HTR-8/SVneo (cell line): ENCODE results near the gene JMJD8.

Experiments
- DNase-seq: peaks from one replicate; pipeline ENCODE4 v3.0.0; 2011; ENCODE audit warnings: low spot score, mixed read lengths; ENCODE audit not compliant: insufficient read length
- FAIRE-seq: peaks from 2 replicates; lab custom pipeline; 2011; peaks lifted over from hg19 to GRCh38; lab: Jason Lieb, UNC

Gene JMJD8

DNA sequence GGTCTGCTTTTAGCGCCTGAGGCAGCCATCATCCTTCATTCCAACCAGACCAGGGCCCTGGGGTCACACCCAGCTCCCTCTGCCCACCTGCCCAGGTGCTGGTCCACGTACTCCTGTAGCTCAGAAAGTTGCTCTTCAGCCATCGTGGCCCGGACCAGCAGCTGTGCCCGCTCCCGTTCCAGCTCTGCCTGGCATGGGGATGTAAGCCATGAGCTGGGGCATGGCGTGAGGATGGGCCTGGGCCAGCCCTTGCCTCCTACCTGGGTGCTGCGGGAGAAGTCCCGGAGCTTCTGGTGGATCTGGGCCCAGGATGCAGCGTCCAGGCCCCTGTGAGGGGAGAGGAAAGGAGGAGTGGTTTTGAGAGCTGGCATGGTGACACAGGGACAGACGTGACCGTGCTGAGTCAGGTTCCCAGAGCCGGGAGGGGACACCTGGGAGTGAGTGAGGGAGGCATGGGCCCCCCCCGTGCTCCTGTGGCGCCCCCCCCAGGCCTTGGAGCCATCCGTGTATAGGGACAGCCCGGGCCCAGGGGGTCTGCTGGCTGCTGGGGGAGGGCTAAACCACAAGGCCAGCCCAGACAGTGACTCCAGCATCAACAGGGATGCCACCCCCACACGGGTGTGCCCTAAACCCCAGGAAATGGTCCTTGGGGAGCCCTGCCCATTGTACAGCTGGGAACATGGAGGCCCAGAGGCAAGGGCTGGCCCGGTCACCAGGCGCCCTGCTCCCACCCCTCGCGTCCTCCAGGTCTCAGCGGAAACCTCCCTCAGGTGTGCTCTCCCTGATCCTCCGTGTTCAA is 38.9 kb upstream of the JMJD8 start:
- DNase-seq, result no peak
- no peak for FAIRE-seq

DNA sequence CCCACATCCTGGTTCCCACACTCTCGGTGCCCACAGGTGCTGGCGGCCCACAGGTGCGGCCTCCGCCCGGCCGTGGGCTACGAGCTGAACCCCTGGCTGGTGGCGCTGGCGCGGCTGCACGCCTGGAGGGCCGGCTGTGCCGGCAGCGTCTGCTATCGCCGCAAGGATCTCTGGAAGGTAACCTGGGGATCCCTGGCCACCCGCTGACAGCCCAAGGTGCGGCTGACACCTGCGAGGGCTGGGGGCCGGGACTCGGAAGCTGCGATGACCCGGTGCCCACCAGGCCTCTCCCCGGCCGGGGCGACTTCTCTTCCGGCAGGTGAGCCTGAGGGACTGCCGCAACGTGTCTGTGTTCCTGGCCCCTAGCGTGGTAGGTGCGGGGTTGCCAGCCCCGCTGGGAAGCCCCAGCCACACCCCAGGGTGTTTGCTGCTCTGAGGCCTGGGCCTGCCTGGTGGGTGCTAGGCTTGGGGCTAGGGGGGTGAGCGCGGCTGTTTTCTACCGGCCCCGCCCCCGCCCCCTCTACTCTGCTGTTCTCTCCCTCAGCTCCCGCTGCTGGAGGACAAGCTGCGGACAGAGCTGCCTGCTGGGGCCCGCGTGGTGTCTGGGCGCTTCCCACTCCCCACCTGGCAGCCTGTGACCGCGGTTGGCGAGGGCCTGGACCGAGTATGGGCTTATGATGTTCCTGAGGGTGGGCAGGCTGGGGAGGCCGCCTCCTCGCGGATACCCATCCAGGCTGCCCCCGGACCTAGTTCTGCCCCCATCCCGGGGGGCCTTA is 37.8 kb upstream of the JMJD8 start:
- DNase-seq (no peak), FAIRE-seq (no peak)

DNA sequence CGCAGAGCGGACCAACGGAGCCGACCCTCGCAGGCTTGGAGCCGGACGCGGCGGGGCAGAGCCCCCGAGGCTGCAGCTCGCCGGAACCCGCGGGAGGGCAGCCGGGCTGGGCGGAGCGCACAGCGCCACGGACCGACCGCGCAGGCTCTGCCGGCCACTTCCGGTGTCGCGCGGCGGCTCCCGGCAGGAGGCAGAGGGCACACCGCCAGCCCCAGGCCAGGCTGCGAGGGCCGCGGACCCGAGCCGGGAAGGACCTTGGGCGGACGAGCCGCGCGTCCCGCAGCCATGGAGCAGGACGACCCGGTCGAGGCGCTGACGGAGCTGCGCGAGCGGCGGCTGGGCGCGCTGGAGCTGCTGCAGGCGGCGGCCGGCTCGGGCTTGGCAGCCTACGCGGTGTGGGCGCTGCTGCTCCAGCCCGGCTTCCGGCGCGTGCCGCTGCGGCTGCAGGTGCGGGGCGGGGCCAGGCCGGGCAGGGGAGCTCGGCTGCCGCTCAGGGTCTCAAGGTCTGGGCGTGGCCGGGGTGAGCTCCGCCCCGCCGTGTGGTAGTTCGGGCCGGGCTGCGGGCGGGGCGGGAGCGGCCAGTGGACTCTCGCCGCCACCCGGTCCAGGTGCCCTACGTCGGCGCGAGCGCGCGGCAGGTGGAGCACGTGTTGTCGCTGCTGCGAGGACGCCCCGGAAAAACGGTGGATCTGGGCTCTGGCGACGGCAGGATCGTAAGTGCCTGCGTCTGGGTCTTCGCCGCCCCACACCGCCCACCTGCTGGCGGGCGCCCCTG is 37.0 kb upstream of the JMJD8 start, which contains the start of gene ANTKMT:
Gene ANTKMT (plus strand): TSS at position 157 of the 775 bp plus-strand sequence. CDS start 129 bp downstream, at position 286.
- DNase-seq (peak; percentile 82), FAIRE-seq (peak; percentile 95)

DNA sequence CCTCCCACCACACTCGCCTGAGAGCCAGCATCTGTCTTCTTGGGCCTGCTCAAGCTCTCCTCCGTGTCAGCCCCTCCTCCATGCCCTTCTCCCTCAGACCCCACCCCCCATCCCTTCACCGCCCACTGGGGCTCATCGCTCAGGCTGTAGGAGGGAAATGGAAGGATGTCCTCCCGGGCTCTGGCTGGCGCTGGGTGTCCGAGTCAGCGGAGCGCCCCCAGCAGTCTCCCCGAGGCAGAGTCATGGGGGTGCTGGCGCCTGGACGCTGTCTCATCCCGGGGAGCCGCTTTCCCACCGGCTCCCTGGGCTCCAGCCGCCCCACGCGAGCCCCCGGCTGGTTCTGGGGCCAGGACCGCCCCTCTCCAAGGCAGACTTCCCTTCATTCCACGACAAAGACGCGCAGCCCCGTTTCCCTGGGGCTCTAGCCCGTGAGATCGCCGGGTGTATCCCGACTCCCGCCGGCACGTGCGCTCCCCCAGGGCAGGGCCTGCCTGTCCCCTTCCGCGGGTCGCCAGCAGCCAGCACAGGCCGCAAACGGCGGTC is 36.4 kb upstream of the JMJD8 start:
- FAIRE-seq, result peak; percentile 80
- peak; percentile 66 for DNase-seq

DNA sequence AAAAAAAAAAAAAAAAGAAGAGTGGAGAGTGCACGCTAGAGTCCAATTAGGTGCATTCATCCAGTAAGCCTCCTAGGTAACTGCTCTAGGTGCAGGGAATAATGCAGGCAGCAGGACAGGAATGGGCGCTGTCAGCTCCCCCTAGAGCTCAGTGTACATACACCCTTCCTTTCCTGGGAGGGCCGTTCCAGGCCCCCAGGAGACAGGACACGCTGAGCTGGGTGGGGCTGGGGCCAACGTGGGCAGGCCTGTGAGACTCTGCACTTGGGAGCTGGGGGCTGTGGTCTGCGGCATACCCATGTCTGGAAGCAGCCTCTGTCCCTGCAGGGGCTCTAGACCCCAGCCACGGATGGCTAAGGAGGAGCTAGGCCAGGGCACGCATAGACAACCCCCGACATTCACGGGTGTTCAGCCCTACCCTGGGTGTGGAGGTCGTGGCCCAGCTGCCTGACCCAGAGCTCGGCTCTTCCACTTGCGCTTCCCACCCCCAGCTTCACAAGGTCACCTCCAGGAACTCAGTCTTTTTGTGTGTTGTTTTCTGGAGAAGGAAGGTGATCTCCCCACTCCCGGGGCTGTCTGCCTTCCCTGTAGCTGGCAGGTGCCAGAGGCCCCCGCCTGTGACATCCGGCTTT is 35.8 kb upstream of the JMJD8 start:
- no peak for DNase-seq
- FAIRE-seq, result peak; percentile 75

DNA sequence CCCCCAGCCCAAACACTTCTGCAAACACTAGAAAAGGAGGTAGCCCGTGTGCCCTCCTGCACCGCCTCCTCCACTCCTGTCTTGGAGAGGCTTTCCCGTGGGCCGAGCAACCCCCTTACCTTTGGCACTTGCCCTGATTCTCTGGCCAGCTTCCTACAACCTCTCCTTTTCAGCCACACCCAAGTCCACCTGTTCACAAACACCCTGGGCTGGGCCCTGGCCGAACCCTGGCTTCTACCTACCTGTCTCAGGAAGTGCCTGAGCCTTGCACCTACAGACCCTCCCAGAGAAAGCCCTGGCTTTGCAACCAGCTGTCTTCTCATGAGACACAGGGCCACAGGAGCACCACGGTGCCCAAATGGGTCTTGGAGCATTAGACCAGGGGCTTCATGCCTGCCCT is 34.8 kb upstream of the JMJD8 start:
- FAIRE-seq (no peak), DNase-seq (no peak)

DNA sequence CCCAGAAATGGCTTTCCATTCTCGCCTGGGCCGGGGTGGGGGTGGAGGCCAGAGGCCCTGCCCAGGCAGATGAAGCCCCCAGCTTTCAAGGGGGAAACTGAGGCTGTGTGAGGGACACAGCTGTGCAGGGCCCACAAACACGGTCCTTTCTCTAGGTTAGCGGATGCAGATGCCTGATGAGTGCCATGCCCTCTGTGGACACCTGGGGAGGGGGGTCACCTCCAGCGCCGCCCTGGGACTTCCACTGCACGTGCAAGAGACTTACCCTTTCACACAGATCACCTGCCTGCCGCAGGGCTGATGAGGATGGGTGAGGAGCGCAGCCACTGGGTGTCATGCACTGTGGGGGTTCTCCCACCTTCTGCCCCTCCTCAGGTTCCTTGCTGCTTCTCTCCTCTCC is 34.3 kb upstream of the JMJD8 start:
- no peak for DNase-seq
- FAIRE-seq, result no peak

DNA sequence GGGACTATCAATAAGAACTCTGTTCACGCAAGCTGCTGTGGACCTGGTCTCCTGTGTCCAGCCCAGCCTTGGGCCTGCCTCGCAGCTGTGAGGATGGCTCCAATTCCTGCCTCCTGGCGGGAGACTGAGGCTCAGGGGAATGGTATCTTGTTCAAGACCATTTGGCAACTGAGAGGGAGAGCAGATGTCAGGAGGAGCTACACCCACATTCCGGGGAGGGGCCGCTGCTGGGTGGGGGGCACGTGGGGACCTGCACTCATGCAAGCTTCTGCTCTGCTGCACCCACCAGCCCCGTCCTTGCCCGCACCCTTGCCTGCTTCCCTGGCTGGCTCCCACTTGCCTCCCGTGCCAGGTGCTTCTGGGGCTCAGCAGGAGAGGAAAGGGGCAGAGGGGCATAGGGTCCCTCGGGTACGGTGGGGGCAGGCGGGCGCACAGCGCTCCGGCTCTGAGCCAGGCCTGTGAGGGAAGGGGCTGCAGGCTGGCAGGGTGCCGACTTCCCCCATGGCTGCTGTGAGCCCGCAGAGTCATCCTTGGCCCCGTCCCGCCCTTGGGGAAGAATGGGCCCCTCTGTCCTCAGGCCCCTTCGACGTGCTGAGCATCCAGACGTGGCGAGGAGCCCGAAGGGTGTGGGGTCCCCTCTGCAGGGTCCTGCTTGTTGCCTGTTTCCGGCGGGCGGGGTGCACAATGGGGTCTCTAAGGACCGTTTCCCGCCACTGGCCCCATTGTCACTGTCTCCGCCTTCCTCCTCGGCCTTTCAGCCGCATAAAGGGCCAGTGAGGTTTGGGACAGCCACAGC is 33.5 kb upstream of the JMJD8 start:
- DNase-seq (no peak), FAIRE-seq (no peak)

DNA sequence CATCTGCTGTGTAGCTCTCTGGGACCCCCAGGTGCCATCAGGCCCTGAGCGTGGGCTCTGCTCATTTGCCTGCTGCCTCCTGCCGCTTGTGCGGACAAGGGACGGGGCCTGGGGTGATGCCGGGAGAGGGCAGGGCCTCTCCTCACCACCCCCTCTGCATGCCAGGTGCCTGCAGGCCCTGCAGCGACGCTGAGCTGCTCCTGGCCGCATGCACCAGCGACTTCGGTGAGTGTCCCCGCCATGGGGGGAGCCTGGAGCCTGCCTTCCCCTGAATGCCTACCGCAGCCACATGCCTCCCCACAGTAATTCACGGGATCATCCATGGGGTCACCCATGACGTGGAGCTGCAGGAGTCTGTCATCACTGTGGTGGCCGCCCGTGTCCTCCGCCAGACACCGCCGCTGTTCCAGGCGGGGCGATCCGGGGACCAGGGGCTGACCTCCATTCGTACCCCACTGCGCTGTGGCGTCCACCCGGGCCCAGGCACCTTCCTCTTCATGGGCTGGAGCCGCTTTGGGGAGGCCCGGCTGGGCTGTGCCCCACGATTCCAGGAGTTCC is 32.7 kb upstream of the JMJD8 start:
- DNase-seq, result no peak
- FAIRE-seq, result no peak

DNA sequence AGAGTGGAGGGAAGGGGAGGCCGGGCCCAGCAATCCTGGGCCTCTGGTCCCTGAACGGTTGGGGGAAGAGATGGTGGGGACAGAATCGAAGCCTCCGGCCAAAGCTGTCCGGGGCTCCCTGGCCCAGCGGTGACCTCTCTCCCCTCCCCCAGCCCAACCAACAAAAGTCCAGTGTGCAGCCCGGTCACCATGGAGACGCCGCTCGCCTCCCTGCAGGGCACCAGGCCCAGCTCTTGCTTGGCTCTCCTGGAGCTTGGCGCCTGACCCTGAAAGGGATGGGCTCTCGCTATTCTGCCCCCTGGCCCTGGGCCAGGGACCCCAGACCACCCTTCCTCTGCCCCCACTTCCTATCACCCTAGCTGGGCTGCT is 32.0 kb upstream of the JMJD8 start:
- FAIRE-seq, result no peak

DNA sequence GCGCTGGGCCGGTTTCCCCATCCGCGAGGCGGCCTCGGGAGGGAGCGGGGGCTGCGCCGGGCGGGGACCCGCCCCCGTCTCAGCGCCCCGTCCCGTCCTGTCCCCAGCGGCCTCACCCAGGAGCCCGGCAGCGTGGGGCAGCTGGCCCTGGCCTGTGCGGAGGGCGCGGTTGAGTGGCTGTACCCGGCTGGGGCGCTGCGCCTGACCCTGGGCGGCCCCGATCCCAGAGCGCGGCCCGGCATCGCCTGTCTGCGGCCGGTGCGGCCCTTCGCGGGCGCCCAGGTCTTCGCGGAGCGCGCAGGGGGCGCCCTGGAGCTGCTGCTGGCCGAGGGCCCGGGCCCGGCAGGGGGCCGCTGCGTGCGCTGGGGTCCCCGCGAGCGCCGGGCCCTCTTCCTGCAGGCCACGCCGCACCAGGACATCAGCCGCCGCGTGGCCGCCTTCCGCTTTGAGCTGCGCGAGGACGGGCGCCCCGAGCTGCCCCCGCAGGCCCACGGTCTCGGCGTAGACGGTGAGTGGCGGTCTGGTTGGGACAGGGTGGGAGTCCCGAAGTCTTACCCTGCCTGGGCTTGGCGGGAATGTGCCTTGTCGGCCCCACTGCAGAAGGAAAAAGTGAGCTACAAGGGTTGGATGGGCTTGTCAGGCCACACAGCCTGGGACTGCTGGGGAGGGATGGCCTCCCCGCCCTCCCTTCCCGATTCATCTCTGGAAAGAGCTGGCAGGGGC is 31.5 kb upstream of the JMJD8 start:
- DNase-seq, result no peak
- no peak for FAIRE-seq

More for the DNA sequence above, 32.0 kb upstream of the JMJD8 start:
- no peak for DNase-seq

DNA sequence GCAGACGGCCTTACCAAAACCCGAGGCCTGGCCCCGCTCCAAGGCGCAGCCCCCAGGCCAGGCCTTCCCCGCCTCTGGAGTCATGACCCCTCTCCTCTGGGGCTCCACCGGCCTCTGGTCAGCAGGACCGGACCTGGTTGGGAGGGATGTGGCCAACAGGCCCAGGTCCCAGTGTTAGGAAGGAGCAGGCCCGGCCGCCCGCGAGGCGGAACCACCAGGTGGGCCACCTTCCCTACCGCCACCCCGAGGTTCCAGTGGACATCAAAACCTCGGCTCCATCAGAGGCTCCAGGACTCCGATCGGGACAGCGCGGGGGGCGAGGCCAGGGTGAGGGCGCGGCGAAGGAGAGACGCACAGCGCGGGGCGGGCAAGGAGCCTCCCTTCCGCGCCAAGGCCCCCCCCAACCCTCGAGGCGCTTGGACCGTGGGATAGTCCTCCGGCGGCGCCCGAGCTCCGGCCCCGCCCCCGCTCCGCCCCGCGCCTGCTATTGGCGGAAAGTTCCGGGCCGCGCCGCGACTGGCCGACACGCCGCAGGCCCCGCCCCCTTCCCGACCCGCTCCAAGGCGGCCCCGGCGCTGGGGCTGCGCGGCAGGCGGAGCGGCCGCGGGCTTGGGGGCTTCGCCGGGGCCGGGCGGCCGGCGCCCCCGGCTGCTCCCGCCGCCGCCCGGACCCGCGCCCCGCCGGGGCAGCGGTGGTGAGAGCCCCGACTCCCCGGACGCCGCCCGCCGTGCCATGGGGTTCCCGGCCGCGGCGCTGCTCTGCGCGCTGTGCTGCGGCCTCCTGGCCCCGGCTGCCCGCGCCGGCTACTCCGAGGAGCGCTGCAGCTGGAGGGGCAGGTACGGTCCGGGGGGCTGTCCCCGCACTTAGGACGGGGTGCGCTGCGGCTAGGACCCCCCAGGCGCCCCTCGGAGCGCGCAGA is 30.7 kb upstream of the JMJD8 start, which contains the start of gene METRN:
Gene METRN (plus strand): TSS at position 561 of the 919 bp plus-strand sequence. CDS start 172 bp downstream, at position 733.
- FAIRE-seq, result peak; percentile 87
- DNase-seq, result peak; percentile 84

DNA sequence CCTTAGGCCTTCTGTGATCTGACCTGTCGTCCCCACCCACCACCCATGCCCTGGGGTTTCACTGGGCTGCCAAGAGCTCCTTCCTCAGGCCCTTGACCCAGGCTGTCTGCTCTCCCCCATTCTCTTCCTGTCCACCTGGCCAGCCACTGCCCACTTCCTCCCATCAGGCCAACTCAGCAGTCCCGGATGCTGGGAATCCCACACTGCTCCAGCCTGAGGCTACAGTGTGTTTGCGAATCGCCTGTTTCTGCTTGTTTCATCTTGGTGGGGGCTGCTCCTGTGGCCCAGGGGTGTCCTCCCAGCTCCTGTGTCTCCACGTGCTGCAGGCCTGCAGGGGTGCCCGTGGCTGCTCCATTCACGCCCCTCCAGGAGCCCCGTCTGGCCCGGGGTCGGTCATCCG is 29.9 kb upstream of the JMJD8 start:
- FAIRE-seq (peak; percentile 77), DNase-seq (no peak)

DNA sequence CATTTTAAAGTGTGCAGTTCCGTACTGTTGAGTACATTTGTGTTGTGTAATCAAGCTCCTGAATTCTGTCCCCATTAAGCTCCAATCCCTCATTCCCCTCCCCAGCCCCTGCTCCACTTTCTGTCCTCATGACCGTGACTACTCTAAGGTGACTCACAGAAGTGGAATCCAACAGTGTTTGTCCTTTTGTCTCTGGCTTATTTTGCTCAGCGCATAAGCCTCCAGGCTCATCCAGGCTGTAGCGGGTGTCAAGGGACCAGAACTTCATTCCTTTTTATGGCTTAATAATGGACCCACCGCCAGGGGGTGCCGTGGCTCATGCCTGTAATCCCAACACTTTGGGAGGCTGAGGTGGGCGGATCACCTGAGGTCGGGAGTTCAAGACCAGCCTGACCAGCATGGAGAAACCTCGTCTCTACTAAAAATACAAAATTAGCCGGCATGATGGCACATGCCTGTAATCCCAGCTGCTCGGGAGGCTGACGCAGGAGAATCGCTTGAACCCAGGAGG is 28.7 kb upstream of the JMJD8 start:
- DNase-seq (peak; percentile 70), FAIRE-seq (peak; percentile 36)

DNA sequence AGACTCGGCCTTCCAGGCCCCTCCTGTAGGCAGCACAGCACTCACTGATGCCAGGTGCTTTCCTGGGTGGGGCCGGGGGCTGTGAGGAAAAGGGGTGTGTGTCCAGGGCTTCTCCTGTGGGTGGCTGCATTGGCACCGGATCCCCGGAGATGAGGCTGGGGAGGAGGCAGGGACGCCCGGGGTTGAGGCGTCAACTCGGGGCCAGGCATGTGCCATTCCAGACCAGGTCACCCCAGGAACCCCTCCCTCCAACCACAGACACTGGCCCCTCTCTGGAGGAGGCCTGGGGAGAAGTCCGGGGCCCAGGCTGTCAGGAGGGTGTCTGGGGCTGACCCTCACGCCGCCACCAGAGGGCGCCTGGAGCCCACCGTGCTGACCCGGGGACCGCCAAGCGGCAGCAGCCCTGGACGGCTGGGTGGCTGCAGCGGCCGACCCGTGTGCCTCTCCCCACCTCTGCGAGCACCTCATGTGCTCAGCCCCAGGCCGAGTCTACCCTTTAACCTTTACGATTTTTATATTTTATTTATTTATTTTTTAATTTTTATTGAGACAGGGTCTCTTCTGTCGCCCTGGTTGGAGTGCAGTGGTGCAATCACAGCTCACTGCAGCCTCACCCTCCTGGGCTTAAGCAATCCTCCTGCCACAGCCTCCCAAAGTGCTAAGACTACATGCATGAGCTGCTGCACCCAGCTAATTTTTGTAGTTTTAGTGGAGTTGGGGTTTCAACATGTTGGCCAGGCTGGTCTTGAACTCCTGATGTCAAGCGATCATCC is 27.6 kb upstream of the JMJD8 start:
- no peak for FAIRE-seq
- peak; percentile 84 for DNase-seq

DNA sequence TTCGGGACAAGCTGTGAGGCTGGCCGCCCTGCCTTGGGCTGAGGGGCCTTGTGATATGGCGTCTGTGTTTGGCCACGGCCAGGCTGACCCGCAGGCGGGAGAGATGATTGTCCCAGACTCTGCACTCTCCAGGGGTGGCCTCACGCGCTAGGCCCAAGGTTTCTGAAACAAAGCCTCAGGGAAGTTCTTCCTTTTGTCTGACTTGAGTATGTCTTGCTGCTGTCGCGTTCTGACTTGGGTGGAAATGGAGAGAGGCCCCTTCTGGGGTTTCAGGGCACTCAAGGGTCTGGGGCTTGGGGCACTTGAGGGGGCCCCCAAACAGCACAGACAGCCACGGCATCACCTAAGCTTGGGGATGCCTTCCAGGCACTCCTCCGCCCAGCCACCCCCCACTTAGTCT is 26.9 kb upstream of the JMJD8 start:
- no peak for FAIRE-seq
- DNase-seq, result no peak
